Osteoblast (primary cell): ENCODE results near the gene CX3CL1. TPM values are rescaled to one million over a fixed set of nuclear protein-coding genes. Genes with fewer than 3 reads are reported as not detected.

ENCODE experiments used
- DNase-seq: peaks from one replicate; pipeline ENCODE4 v3.0.0; 2011; ENCODE audit warnings: low spot score, mixed read lengths; ENCODE audit not compliant: insufficient read length; ENCODE audit errors: missing footprints
- H2AFZ ChIP-seq: 2 replicates; pipeline ENCODE4 v1.6.0; 2011; ENCODE audit warnings: mild to moderate bottlenecking, low read length
- H3K27ac ChIP-seq: 2 replicates; pipeline ENCODE4 v1.5.1; 2011; ENCODE audit warnings: mild to moderate bottlenecking, low read depth, low read length, moderate library complexity
- H3K27me3 ChIP-seq: 2 replicates; pipeline ENCODE4 v1.6.0; 2012; ENCODE audit warnings: mild to moderate bottlenecking, control low read depth, inconsistent platforms, low read length, moderate library complexity; ENCODE audit not compliant: insufficient read depth
- H3K36me3 ChIP-seq: 2 replicates; pipeline ENCODE4 v1.5.1; 2011; ENCODE audit warnings: mild to moderate bottlenecking, low read length, control low read depth, moderate library complexity; ENCODE audit not compliant: insufficient read depth
- H3K4me1 ChIP-seq: 2 replicates; pipeline ENCODE4 v1.5.1; 2011; ENCODE audit warnings: mild to moderate bottlenecking, low read length, control low read depth, moderate library complexity; ENCODE audit not compliant: insufficient read depth
- H3K4me2 ChIP-seq: 2 replicates; pipeline ENCODE4 v1.6.0; 2011; ENCODE audit warnings: mild to moderate bottlenecking, low read length; ENCODE audit not compliant: insufficient read depth
- H3K4me3 ChIP-seq: fragments of 200-600 bp; sonication (generic); 3 replicates; pipeline ENCODE4 v1.5.1; 2012; ENCODE audit warnings: mild to moderate bottlenecking, low read length, inconsistent platforms; ENCODE audit not compliant: insufficient read depth
- H3K79me2 ChIP-seq: 2 replicates; pipeline ENCODE4 v1.6.0; 2012; ENCODE audit warnings: mild to moderate bottlenecking, low read length, control low read depth, inconsistent platforms; ENCODE audit not compliant: insufficient read depth
- H3K9me3 ChIP-seq: 2 replicates; pipeline ENCODE4 v1.5.1; 2011; ENCODE audit warnings: low read depth, low read length, control low read depth
- H4K20me1 ChIP-seq: 2 replicates; pipeline ENCODE4 v1.6.0; 2012; ENCODE audit warnings: mild to moderate bottlenecking, low read length, control low read depth; ENCODE audit not compliant: insufficient read depth
- CTCF ChIP-seq: IDR thresholded peaks from 2 replicates; pipeline ENCODE4 v1.5.1; 2011; ENCODE audit warnings: mild to moderate bottlenecking, low read depth, low read length, moderate library complexity; ENCODE audit errors: extremely low read depth
- total RNA-seq: library from RNA; depleted of rRNA; stranded (reverse); fragments of >200 nt; gene quantifications from 2 replicates; pipeline ENCODE4 v1.2.3, GENCODE V29; 2012

CX3CL1 gene
- total RNA-seq, 1 donor: not detected

GRCh38 chr16:57384248-57385070, 12.2 kb downstream of the CX3CL1 start:
- H3K4me1 ChIP-seq: no peaks in the 10 kb centered on the region
- H3K27ac ChIP-seq: no peak overlapping the region
- no peaks in the 10 kb centered on the region for H3K9me3 ChIP-seq
- TF ChIP-seq CTCF: no peak
- H3K27me3 ChIP-seq: peaks cover 6% of the 10 kb centered on the region
- no peak overlapping the region for H2AFZ ChIP-seq
- no peaks in the 10 kb centered on the region for H3K36me3 ChIP-seq
- no peak for DNase-seq
- no peak overlapping the region for H3K4me2 ChIP-seq
- H4K20me1 ChIP-seq: no peaks in the 10 kb centered on the region
- H3K79me2 ChIP-seq: no peaks in the 10 kb centered on the region
- no peak overlapping the region for H3K4me3 ChIP-seq

- no peak for TF ChIP-seq CTCF
- no peaks in the 10 kb centered on the region for H3K9me3 ChIP-seq
- H3K4me3 ChIP-seq: no peak overlapping the region
- no peaks in the 10 kb centered on the region for H4K20me1 ChIP-seq
- H3K27me3 ChIP-seq: peaks cover 6% of the 10 kb centered on the region
- DNase-seq: no peak
- H3K79me2 ChIP-seq: no peaks in the 10 kb centered on the region
- no peak overlapping the region for H2AFZ ChIP-seq
- H3K4me2 ChIP-seq: no peak overlapping the region
- no peak overlapping the region for H3K27ac ChIP-seq
- no peaks in the 10 kb centered on the region for H3K36me3 ChIP-seq
- no peaks in the 10 kb centered on the region for H3K4me1 ChIP-seq
Observed at GRCh38 chr16:57385083-57385482, 12.8 kb downstream of the CX3CL1 start.

- Histone ChIP-seq H3K36me3 (no peaks in the 10 kb centered on the region), H2AFZ (no peak overlapping the region), H4K20me1 (no peaks in the 10 kb centered on the region), H3K4me1 (no peaks in the 10 kb centered on the region), H3K4me3 (no peak overlapping the region), H3K4me2 (no peak overlapping the region), H3K79me2 (no peaks in the 10 kb centered on the region), H3K27me3 (peaks cover 10% of the 10 kb centered on the region), H3K9me3 (no peaks in the 10 kb centered on the region), H3K27ac (no peak overlapping the region)
- peak; percentile 91 for DNase-seq
- no peak for TF ChIP-seq CTCF
Observed at GRCh38 chr16:57386381-57386951, 14.2 kb downstream of the CX3CL1 start.

- no peak for TF ChIP-seq CTCF
- no peaks in the 10 kb centered on the region for H3K36me3 ChIP-seq
- H4K20me1 ChIP-seq: no peaks in the 10 kb centered on the region
- H3K4me2 ChIP-seq: no peak overlapping the region
- no peaks in the 10 kb centered on the region for H3K4me1 ChIP-seq
- H2AFZ ChIP-seq: no peak overlapping the region
- no peak overlapping the region for H3K4me3 ChIP-seq
- no peak for DNase-seq
- H3K79me2 ChIP-seq: no peaks in the 10 kb centered on the region
- no peak overlapping the region for H3K27ac ChIP-seq
- no peaks in the 10 kb centered on the region for H3K9me3 ChIP-seq
- H3K27me3 ChIP-seq: peaks cover 12% of the 10 kb centered on the region
Observed at GRCh38 chr16:57387598-57388354, 15.5 kb downstream of the CX3CL1 start.
